Activated T-cell treated with anti-CD3 and anti-CD28 coated beads for 1 hour (primary cell): ENCODE measurements around the gene SDK1.

Source experiments
- DNase-seq: peaks from one replicate; pipeline ENCODE4 v3.0.0-alpha.2; 2020; ENCODE audit warnings: low read depth

The SDK1 gene

DNA sequence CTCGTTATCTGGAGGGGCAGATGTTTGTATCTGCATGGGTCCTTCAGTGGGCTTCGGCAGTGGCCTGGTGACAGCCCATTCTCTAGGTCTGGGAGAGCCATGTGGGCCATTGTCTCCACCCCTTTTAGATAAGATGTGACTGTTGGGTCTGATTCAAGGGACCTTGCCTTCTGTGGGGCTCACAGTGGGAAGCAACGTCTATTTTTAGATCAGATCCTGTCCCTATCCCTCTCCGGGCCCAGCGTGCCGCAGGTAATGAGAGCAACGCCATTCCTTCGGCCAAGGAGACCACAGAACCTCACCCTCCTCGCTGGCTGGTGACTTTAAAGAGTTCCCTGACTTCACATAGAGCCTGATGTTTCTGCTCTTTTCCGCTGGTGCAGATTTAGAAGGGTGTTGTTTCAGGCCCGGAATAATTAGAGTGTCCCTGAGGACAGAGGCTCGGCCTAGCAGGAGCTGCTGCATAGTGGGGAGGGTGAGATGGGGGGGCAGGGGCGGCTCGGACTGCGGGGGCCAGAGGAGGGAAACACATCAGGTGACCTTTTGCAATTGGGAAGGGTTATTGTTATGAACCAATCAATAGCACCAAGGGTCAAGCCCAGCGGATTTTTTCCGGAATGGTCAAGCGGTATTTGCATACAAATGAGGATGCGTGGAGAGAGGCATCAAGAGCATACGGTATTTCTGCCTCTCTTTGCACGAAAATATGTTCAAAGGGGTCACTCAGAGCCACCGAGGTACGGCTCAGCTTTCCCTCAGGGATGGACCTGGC lies 878.0 kb downstream of the SDK1 start:
- DNase-seq: no peak

GRCh38 chr7:4179688-4180380 lies 878.8 kb downstream of the SDK1 start:
- no peak for DNase-seq

DNA sequence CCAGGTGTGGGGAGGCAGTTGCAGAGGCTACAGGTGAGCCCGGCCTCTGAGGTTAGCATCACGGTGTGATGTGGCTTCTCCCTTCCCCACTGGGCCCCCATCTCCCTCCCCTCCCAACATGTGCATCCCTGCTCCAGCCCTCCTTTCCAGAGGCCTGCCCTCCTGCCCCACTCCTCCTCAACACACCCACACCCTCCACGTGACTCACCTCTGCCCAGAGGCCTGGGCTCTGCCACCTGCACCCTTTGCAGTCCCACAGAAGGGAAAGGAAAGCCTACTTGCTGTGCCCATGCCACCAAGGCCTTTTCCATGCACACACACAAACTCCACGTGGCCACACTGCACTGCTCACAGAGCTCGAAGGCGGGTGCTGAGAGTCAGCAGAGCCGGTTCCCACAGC lies 880.4 kb downstream of the SDK1 start:
- DNase-seq: no peak

GRCh38 chr7:4182605-4183300 lies 881.7 kb downstream of the SDK1 start:
- no peak for DNase-seq

DNA sequence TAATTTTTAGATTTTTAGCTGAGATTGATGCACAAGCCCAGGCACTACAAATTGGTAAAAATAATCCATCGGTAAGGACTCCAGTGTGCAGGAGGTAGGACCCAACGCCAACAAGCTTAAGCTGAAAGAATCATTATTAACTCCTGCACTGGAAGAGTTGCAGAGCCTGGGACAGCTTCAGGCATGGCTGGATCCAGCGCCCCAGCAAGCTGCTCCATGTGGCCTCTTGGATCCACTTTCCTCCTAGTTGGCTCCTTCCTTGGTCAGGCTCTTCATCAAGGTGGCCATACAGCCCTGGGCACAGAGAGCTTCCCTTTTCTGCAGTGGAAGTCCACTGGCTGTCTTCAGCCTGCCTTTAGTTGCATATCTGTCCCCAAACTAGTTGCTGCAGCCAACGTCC lies 883.6 kb downstream of the SDK1 start:
- DNase-seq: no peak

DNA sequence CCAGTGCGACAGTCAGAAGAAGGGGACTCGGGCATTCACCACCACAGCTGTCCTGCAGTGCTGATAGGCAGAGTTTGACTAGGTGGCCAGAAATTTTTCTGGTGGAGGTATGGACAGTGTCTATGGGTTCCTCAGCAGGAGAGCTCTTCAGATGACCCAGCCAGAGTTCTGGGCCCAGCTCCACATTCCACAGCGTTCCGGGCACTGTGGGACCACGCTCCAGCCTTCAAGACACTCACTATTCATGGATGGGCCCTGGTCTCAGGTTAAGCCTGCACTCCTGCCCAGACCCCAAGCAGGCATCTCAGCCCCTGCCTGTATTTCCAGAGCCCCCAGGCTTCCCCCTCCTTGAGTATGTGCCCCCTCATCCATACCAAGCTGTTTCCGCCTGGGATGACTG lies 884.1 kb downstream of the SDK1 start:
- no peak for DNase-seq

GRCh38 chr7:4185721-4186512 lies 884.9 kb downstream of the SDK1 start:
- DNase-seq: no peak

DNA sequence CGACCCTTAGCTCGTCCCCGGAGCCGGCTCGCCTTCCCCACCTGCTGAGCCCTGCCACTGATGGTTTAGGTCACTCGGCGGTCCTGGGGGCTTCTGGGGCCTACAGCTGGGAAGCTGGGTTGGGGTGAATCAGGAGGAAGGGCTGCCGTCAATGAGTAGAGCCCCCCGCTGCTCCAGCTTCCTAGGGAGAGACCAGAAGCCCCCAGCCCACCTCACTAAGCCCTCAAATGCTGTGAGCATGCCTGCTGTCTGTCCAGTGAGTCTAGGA lies 885.4 kb downstream of the SDK1 start:
- no peak for DNase-seq

- no peak for DNase-seq
These were observed 887.6 kb downstream of the SDK1 start for GRCh38 chr7:4188651-4189050.

DNA sequence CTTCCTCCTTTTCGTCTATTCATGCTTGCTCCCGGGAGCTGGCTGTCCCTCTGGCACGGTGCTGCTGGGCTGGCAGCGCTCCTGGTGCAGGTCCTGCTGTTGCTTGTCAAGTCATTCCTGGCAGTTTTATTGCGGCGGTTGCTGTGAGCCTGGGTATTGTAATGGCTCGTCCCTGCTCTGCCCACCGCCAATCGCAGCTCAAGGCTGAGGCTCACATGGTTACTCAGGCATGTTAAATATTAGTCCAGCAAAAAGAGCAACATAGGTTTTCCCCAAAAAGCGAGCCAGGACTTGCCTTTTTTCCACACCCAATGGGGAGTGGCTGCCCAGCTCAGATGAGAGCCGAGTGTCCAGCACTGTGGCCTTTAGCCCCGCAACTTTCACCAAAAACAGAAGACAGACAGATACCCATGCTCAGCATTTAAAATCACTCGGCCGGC lies 888.1 kb downstream of the SDK1 start:
- DNase-seq: no peak

- no peak for DNase-seq
These were observed 889.2 kb downstream of the SDK1 start for GRCh38 chr7:4190010-4190981.

DNA sequence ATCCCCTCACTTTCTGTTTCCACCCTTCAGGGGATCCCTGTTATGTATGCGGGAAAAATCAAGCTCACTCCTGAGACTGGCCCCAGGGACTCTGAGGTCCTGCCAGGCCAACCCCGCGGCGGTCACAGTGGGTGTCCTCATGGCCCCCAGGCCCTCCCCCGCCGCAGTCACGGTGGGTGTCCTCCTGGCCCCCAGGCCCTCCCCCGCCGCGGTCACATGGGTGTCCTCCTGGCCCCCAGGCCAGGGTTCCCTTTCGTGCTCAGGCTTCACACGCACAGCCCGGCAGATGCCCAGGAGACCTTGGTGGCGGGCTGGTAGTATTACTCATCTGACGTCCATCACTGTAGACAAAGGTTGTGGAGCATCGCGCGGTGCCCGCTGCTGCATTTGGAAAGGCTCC lies 890.0 kb downstream of the SDK1 start:
- no peak for DNase-seq

- DNase-seq: no peak
These were observed 890.5 kb downstream of the SDK1 start for GRCh38 chr7:4191525-4191924.

DNA sequence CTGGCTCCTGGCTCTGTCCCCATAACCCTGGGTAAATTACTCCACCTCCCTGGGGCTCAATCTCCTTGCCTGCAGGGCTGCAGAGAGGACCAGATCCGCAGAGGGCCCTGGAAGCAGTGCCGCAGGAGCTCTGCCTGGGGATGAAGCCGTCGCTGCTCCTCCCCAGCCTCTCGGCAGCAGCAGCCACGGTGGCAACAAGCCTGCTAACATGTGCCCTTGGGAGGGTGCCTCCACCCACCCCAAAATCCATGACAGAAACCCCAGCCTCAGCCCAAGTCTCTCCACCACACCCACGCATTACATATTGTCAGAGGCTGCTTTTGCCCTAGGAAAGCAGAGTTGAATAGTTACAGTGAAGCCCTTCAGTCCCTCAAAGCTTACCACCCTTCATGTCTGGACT lies 894.6 kb downstream of the SDK1 start:
- DNase-seq: no peak

DNA sequence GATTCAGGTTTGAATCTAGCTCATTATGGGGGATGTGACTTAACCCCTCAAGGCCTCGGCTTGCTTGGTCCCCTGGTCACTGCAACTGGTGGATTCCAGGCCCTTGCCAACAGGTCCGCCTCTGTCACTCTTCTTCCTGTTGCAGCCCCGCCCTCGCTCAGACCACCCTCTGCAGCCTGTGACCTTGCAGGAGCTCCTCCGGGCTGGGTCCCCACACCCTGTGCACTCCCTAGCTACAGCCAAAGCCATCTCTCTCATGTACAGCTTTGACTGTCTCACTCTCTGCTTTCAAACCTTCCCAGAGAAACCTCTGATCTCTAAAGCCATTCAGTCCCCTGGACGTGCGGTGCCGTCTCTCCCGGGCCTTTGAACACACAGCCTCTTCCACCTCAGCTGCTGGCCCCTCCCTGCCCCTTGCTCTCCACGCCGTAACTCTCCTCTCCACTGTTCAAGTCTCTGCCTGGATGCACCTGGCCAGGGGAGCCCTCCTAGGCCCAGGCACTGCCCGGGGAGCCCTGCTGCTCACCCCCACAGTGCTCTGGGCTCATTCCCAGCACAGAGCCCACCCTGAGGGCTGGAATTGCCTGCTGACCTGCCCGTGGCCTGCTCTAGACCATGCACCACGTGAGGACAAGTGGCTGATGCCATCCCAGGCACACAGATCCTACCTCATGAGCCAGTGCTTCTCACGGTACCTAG lies 895.2 kb downstream of the SDK1 start:
- DNase-seq: no peak

DNA sequence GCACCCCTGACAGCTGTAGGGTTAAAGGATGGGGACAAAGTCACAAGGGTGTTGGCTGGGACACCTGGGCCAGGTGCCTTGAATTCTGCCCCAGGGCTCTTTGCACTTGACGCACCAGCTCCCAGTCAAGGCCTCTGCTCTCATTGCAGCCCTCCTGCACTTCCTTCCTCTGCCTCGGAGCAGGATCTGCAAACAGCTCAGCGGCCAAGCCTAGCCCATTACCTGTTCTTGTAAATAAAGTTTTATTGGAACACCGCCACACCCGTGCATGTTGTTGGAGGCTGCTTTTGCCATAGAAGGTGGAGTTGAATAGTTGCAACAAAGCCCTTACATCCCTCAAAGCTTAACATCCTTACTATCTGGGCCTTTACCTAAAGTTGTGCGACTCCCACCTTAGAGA lies 897.2 kb downstream of the SDK1 start:
- no peak for DNase-seq

DNA sequence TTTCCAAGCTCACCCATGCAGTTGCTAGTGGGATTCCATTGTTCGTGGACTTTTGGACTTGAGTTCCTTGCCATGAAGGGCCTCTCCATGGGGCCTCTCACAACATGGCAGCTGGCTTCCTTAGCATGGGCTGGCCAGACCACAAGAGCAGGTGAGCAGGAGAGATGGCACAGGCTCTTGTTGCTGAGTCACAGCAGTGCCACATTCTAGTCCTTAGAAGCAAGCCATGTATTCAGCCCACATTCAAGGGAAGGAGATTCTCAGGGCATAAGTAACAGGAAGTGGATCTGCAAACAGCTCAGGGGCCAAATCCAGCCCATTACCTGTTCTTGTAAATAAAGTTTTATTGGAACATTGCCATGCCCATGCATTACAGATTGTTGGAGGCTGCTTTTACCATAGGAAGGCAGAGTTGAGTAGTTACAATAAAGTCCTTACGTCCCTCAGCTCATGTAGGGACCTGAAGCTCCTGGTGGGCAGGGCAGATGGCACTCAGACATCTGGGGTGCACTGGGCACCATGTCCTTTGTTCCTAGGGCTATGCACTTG lies 899.6 kb downstream of the SDK1 start:
- no peak for DNase-seq

GRCh38 chr7:4201566-4201965 lies 900.5 kb downstream of the SDK1 start:
- DNase-seq: no peak

- no peak for DNase-seq
These were observed 901.2 kb downstream of the SDK1 start for GRCh38 chr7:4202154-4202736.

DNA sequence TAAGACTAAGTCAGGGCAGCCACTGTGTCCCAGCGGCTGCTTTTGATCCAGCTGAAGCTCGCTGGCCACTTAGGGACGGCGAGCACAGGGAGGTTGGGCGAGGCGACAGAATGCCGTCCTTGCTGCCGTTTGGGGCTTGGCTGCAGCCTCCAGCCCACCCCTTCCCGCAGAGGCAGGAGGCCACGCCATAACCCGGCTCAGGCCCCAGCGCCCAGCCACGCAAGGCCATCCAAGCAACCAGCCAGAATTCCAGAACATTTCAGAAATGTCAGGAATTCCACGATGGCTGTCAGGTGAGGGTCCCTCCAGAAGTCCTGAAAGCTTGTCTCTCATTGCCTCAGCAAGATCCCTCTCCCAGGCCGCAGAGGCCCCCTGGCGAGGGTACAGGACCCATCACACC lies 901.9 kb downstream of the SDK1 start:
- DNase-seq: no peak
